ENCODE data around the gene NOL4L.
"Not testable (repeated sequence)": the region's sequence is repeated elsewhere in the genome, so short reads cannot be mapped to it uniquely, and the experiment has no call there.

The NOL4L gene

GRCh38 chr20:32612351-32613191 lies 27.4 kb upstream of the NOL4L start:
- no peak for DNase-seq

DNA sequence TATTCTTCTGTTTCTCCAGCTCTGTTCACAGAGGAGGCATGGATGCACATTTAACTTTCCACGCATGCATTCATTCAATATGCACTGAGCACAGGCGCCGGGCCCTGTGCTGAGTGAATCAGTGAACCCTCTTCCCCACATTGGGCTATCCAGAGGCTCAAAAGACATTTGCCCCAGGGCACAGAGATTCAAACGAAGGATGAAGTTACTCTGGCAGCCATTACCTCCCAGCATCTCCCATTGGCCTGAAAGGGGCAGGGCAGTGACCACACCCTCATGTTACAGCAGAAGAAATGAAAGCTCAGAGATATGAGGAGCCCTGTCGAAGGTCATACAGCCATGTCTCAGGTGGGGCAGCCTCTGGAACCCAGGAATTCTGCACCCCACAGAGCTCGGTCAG lies 26.7 kb upstream of the NOL4L start:
- DNase-seq, result no peak

DNA sequence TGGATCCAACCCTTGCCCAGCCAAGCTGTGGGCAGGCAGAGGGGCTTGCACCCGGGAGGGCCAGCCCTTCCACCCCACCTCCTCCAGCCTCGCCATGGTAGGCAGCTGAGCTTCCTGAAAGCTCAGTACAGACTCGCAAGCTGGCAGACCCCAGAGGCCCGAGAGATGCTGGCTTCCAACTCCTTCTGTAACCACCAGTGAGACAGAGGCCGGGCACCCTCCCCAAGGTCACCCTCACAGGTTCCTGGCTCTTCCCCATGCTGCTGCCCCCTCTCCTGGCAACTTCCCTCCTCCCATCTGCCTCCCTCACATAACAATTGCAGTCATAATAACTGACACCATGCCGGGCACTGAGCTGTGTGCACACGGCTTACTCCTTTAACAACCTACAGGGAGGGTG lies 26.2 kb upstream of the NOL4L start:
- DNase-seq, result no peak

DNA sequence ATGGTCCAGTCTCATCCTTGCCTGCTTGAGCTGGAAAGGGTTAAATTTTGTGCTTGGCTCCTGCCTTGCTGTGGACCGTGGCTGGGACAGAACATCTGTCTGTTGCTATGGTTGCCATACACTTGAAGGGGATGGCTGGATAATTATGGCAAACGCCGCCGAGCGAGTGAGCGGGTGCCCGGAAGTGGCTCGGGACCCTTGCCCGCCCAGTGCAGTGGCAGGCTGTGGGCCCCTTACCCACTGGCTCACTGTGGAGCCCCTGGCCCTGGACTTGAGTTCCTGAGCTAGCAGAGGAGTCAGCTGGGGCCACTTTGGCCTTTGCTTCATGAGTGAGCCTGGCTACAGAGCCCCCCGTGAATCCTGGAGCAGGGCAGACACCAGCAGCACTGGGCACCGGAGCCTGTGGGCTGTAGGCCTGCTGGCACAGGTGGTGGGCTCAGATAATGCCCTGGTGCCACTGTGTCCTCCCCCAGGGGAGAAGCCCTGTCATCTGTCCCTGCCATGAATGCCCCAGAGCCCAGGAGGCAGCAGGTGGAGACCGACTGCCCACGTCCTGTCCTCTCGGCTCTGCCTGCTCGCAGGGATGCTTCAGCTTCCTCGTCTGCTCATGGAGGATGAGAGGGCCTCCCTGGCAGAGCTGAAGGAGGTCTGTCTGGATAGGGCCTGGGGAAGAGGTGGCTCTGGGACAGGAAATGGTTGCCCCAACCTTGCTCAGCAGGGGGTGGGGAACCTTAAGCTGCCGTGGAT lies 25.5 kb upstream of the NOL4L start:
- no peak for DNase-seq

DNA sequence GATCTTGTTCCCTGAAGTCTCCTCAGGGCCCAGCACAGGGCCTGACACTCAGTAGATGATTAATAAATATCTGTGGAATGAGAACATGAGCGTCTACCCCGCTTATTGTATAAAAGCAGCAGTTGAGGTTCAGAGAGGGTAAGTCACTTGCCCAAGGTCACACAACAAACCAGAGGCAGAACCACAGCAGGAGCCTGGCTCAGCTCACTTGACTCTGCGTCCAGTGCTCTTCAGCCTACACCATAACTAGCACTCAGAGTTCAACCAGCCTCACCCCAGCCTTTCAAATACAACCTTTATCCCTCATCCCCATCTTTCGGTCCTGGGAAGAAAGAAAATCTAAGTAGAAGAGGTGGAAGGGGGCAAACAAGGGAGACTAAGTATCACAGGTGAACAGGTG lies 24.9 kb upstream of the NOL4L start:
- no peak for DNase-seq

DNA sequence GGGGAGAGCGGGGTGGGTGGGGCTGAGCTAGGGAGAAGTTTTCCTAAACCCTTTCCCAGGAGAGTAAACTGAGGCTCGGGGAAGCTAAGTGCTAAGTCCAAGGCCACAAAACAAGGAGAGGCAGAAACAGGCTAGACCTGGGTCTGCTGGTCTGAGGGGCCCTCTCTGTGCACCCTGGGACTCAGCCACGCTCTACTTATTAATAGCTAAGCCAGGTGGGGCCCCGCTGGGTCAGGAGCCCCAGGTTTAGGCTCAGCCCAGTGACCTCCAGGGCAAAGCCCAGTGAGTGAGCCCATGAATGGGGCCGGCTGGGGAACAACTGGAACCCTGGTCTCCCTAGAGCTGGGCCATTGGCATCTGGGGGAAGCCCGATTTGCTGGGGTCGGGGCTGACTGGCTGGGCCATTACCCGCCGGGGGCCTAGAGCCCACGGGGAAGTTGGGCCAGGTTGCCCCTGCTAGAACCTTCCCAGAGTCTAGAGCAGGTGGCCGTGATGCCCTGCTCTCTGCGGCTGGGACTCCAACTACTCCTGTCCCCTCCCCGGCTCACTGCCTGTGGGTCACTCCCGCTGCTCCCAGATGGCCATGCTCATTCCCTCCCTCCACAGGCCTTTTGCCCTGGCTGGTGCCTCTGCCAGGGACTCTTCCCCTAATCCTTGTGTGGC lies 24.1 kb upstream of the NOL4L start:
- no peak for DNase-seq

DNA sequence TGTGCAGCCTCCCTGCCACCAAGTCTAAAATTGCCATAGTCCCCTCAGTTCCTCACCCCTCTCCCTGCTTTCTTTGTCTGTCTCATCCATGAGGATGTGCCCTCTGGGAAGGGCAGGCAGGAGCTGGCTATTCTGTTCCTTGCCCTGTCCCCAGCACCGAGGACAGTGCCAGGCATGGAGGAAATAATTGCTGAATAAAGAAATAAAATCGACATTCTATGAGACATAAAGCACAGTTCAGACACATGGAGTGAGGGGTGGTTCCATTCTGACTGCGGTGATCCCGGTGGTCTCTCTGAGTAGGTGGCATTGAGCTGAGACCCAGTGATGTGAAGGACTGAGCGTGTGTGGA lies 23.5 kb upstream of the NOL4L start:
- DNase-seq, result no peak

GRCh38 chr20:32607727-32608663 lies 22.9 kb upstream of the NOL4L start:
- no peak for DNase-seq

DNA sequence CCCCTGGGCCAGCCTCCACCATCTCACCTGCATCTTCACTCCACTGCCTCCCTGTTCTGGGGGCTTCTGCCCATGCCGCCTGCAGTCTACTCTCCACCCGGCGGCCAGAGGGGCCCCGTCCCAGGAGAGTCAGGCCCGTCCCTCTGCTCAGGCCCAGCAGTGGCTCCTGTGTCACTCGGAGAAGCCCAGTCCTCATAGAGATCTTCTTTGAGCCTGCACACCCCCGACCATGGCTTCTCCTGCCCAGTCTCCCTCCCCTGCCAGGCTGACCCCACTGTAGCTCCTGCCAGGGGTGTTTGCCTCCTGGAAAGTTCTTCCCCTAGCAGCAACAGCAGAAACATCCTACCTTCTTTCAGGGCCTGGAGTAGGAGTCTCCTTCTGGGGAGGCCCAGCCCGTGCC lies 22.2 kb upstream of the NOL4L start:
- DNase-seq, result no peak

GRCh38 chr20:32606790-32607189 lies 21.7 kb upstream of the NOL4L start:
- DNase-seq, result no peak

GRCh38 chr20:32606107-32606506 lies 21.0 kb upstream of the NOL4L start:
- DNase-seq, result no peak

DNA sequence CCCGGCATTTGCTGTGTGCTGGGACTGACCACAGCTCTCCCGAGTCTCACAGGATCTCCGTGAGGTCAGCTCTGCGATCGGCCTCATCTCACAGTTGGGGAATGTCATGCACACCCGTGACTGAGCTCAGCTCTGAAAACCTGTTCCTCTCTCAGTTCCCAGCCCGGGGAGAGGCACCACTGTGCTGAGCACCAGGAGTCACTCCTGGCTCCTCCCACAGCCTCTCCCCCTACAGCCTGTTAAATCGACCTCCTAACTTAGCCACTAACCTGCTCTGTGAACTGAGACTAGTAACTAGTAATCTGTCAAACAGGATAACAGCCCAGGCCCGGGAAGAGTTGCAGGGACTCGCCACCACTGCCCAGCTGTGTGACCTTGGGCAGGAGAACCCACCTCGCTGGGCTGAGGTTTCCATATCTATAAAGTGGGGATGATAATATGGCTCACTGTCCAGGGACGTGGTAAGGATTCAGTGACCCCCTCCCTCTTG lies 20.1 kb upstream of the NOL4L start:
- no peak for DNase-seq

- no peak for DNase-seq
These were observed 18.1 kb upstream of the NOL4L start for GRCh38 chr20:32603046-32603726.

DNA sequence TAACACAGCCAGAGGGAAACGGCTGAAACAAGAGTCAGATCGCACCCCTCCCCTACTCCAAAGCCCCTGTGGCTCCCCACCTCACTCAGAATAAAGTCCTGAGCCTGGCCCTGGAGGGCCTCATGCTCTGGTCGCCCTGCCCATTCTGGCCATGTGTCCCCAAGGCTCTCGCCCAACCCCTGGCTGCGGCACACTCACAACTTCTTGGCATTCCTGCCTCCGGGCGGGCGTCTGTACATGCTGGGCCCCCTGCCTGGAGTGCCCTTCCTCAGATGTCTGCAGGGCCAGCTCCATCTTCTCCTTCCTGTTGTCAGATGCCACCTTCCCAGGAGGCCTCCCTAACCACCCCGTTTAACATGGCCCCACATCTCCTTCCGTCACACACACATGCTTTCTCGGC lies 17.1 kb upstream of the NOL4L start:
- DNase-seq, result no peak

- DNase-seq, result no peak
These were observed 15.6 kb upstream of the NOL4L start for GRCh38 chr20:32600681-32601237.

DNA sequence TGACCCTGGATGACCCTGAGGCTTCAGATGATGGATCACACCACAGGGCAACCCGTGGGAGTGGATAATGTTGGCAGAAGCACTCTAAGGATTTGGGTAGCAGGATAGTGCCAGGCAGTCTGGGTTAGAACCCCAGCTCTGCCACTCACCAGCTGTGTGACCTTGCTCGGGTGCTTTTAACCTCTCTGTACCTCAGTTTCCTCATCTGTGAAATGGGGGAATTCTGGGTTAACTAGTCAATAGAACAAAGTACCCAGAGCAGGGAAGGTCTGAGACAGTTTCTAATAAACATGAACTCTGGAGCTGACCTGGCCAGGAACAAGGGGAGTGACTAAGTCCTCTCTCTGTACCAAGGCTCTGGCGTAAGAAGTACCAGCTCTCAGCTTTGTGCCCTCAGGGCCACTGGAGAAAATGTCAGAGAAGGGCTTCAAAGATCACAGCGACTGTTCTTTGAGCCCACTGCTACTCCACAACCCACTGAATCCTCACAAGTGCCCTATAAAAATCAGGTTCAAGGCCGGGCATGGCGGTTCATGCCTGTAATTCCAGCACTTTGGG lies 14.7 kb upstream of the NOL4L start:
- no peak for DNase-seq

DNA sequence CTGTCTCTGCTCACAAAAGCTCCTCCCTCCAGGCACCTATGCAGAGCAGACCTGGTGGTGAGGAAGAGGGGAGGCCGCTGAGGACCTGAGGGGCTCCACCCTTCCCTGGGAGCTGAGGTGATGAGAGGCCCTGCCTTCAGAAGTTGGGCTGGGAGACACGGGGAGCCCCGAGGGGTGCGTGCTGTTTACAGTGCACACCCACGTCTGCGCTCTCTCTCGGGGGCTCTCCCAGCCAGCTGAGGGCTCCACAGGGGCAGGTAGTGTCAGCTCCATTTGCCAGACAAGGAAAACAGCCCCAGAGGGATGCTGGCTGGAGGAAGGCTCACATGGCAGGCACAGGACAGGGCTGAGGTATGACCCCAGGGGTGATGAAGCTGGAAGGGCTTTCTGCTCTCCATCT lies 13.5 kb upstream of the NOL4L start:
- DNase-seq, result no peak

GRCh38 chr20:32597714-32598113 lies 12.6 kb upstream of the NOL4L start:
- DNase-seq, result no peak

- no peak for DNase-seq
These were observed 11.6 kb upstream of the NOL4L start for GRCh38 chr20:32596681-32597252.

DNA sequence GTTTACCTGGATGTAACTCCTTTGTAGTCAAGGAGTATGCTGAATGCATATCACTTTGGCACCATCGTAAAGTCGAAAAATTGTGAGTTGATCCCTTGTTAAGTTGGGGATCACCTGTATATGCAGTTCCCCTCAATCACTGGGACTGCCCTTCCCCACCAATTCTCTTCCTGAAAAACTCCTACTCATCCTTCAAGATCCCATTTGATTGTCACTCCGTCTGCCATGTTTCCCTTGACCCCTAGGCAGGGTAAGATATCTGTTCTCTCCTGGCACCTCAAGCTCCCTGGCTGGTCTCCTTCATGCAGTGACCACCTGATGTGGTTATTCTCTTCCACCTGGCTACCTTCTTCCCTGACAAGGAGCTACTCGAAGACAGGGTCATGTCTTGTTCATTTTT lies 10.0 kb upstream of the NOL4L start:
- no peak for DNase-seq

DNA sequence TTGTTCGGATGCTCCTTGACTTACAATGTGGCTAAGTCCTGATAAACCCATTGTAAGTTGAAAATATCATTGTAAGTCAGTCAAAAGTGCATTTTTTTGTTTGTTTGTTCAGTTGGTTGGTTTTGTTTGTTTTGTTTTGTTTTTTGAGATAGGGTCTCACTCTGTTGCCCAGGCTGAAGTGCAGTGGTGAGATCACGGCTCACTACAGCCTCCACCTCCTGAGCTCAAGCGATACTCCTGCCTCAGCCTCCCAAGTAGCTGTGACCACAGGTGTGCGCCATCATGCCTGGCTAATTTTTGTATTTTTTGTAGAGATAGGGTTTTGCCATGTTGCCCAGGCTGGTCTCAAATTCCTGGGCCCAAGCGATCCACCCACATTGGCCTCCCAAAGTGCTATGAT lies 9.5 kb upstream of the NOL4L start:
- not testable (repeated sequence) for DNase-seq
